22Rv1 (cell line): Measurements from ENCODE around the gene RBMS1.
A peak's percentile ranks its signal among the peaks of the same experiment; 100 is the strongest.

Source experiments
- H3K27ac ChIP-seq: fragments of 450-650 bp; 2 replicates; pipeline ENCODE4 v1.5.1; 2017
- ZFX ChIP-seq: fragments of 450-650 bp; IDR thresholded peaks from 2 replicates; pipeline ENCODE4 v1.6.1; 2017; ENCODE audit warnings: antibody characterized with exemption, borderline replicate concordance
- TF ChIP-seq, protein P1 (sequence below): fragments of 450-650 bp; IDR thresholded peaks from 2 replicates; pipeline ENCODE4 v1.5.1; 2017; ENCODE audit warnings: mild to moderate bottlenecking

Gene RBMS1

GRCh38 chr2:160278101-160278878 lies 215.3 kb downstream of the RBMS1 start:
- TF ChIP-seq, protein P1, sequence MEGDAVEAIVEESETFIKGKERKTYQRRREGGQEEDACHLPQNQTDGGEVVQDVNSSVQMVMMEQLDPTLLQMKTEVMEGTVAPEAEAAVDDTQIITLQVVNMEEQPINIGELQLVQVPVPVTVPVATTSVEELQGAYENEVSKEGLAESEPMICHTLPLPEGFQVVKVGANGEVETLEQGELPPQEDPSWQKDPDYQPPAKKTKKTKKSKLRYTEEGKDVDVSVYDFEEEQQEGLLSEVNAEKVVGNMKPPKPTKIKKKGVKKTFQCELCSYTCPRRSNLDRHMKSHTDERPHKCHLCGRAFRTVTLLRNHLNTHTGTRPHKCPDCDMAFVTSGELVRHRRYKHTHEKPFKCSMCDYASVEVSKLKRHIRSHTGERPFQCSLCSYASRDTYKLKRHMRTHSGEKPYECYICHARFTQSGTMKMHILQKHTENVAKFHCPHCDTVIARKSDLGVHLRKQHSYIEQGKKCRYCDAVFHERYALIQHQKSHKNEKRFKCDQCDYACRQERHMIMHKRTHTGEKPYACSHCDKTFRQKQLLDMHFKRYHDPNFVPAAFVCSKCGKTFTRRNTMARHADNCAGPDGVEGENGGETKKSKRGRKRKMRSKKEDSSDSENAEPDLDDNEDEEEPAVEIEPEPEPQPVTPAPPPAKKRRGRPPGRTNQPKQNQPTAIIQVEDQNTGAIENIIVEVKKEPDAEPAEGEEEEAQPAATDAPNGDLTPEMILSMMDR, result no peak
- TF ChIP-seq ZFX, result no peak
- H3K27ac ChIP-seq, result no peak overlapping the region

DNA sequence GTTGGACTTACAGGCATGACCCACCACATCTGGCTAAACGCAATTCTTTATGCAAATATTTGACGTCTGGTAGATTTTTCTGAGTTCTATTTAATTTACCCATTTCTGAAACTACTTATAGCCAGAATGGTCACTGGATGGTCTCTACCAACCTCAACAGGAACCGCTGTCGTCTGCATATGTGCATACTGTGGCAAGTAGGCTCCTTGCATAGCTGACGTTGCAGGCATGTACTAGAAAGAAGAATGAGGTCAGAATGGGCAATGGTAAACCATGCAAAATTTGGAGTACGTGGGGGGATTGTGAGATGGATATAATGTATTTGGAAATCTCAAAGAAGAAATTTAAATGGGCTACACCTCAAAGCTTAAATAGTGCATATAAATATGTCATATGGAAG lies 216.5 kb downstream of the RBMS1 start:
- H3K27ac ChIP-seq, result no peak overlapping the region

DNA sequence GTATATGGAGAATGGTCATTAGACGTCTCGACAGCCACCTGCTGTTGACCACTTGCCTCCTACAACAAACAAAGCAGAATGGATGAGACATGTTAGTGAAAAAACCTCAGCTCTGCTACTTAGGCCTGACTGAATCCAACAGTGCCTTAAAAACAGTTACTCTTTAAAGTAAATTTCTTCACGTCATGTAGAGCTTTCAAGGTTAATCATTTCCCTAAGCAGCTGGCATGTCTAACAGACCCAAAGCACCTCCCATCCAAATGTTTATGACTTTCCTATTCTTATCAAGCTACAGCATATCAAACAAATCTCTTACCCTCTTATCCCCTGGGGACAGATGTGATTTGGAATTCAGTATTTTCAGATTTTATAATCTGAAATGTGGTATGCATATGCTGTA lies 218.0 kb downstream of the RBMS1 start:
- TF ChIP-seq, protein P1, result no peak
- no peak for TF ChIP-seq ZFX
- H3K27ac ChIP-seq, result no peak overlapping the region

More for the DNA sequence above, 216.5 kb downstream of the RBMS1 start:
- TF ChIP-seq ZFX, result no peak

DNA sequence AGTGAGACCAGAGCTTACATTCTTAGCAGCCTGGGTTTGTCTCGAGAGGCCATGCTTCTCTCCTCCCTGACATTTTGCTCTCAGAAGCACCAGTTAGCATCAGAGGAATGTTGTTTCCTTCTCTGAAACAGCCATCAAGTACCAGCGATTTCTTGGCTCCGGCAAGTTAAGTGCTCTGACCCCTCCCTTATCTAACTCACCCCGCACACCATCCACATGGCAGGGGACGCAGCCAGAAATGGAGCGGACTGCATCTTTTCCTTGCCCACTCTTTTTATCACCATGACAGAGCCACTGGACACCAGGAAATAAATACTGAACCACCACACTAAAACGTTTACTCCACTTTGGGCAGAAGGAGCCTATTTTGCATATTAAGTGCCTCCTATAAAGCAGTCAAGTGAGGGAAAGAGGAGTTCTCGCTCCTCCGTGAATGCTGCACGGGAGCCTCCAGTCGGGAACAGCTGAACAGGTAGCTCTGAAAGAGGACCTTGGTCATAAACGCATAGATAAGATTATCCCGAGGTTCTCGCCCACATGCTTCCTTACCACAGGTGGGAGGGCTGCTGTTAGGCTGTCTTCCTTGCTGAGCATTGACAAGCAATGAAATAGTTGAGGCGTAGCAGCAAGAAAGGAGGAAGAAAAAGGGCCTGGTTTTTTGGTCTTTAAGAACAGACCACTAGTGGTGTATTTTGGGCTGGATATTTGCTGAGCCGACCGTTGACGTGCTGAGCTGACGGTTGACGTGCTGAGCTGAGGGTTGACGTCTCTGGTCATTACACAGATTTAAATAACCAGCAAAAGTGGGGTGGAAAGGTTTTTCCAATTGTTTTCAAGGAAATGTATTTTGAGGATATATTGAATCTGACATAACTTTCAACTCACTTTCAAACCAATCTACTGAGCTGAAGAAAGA lies 222.2 kb downstream of the RBMS1 start:
- TF ChIP-seq, protein P1, result no peak
- no peak for TF ChIP-seq ZFX

GRCh38 chr2:160270571-160271113 lies 223.0 kb downstream of the RBMS1 start:
- no peak for TF ChIP-seq ZFX
- TF ChIP-seq, protein P1, result no peak
- H3K27ac ChIP-seq, result no peak overlapping the region

More for the DNA sequence above, 222.2 kb downstream of the RBMS1 start:
- no peak overlapping the region for H3K27ac ChIP-seq

DNA sequence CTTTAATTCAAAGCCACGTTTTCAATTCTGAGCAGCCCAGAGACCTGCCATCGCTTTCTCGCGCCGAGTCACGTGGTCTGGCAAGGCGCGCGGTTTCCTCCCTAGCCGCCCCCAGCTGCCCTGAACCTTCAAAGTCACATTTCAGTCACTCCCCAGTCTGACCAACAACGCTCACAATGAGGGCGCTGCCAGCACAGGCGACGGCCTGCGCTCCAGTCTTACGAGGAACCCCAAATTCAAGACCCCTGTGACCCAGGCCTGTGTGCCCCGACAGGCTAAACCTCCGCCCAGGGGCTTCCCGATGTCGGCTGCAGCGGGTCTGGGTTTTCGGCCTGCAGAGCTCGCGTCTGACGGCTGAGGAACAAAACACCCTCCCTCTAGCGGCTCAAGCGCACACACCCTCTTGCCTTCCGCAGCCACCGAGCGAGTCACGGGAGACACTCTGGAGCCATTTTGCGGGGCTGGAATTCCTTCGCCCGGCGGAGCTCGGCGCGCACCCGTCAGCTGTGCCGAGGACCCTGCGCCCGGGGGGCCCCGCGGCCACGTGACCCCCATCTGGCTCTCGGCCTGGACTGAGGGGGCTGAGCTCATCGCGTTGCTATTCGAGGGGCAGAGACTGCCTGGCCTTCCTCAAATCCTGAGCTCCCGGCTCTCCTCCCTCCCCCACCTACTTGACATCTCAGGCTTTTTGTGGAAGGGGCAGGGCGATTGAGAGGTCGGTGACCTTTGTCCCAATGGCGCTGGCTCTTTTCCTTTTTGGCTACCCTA lies 223.6 kb downstream of the RBMS1 start:
- no peak overlapping the region for H3K27ac ChIP-seq
- TF ChIP-seq ZFX, result no peak
- TF ChIP-seq, protein P1, result peak; percentile 42

DNA sequence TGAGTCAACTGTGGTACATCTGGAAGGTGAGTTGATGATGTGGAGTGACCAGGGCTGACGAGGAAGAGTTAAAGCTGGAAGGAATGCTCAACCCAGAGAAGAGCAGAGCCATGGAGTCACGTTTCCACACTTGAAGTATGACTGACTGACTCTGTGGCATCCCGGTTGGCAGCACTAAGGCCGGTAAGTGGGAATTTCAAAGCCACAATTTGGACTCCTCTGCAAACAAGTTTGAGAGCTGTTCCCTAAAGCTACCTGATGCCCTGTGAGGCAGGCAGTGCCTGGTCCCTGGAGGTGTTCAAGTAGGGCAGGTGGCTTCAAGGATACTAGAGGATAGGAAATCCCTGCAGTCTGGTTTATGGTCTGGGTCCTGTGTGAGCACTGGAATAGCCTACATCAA lies 224.2 kb downstream of the RBMS1 start:
- no peak overlapping the region for H3K27ac ChIP-seq
- TF ChIP-seq, protein P1, result no peak
- TF ChIP-seq ZFX, result no peak
